Activated T-cell treated with anti-CD3 and anti-CD28 coated beads for 24 hours (primary cell): ENCODE results near the gene RBM47.

Source experiments
- DNase-seq: peaks from one replicate; pipeline ENCODE4 v3.0.0-alpha.2; 2020; ENCODE audit warnings: low read depth

Gene RBM47

GRCh38 chr4:40623707-40624106 lies 6.0 kb downstream of the RBM47 start:
- DNase-seq = no peak

- no peak for DNase-seq
Measured at GRCh38 chr4:40622913-40623312, 6.8 kb downstream of the RBM47 start.

- no peak for DNase-seq
Measured at GRCh38 chr4:40621592-40622512, 7.8 kb downstream of the RBM47 start.

GRCh38 chr4:40621229-40621591 lies 8.5 kb downstream of the RBM47 start:
- DNase-seq = no peak

- DNase-seq = no peak
Measured at GRCh38 chr4:40619600-40619999, 10.1 kb downstream of the RBM47 start.

GRCh38 chr4:40617872-40618271 lies 11.8 kb downstream of the RBM47 start:
- no peak for DNase-seq

GRCh38 chr4:40614031-40614430 lies 15.6 kb downstream of the RBM47 start:
- no peak for DNase-seq

GRCh38 chr4:40613456-40613855 lies 16.2 kb downstream of the RBM47 start:
- DNase-seq = no peak

- no peak for DNase-seq
Measured at GRCh38 chr4:40612831-40613230, 16.8 kb downstream of the RBM47 start.

GRCh38 chr4:40612283-40612682 lies 17.4 kb downstream of the RBM47 start:
- no peak for DNase-seq

GRCh38 chr4:40608628-40609027 lies 21.0 kb downstream of the RBM47 start:
- DNase-seq = no peak

- DNase-seq = no peak
Measured at GRCh38 chr4:40607221-40607620, 22.4 kb downstream of the RBM47 start.

GRCh38 chr4:40606239-40606767 lies 23.4 kb downstream of the RBM47 start:
- DNase-seq = no peak

- DNase-seq = no peak
Measured at GRCh38 chr4:40603281-40603680, 26.4 kb downstream of the RBM47 start.

- DNase-seq = no peak
Measured at GRCh38 chr4:40601641-40602040, 28.0 kb downstream of the RBM47 start.

GRCh38 chr4:40600850-40601249 lies 28.8 kb downstream of the RBM47 start:
- DNase-seq = no peak

- DNase-seq = no peak
Measured at GRCh38 chr4:40599431-40599830, 30.2 kb downstream of the RBM47 start.

- DNase-seq = no peak
Measured at GRCh38 chr4:40596522-40596921, 33.1 kb downstream of the RBM47 start.

- no peak for DNase-seq
Measured at GRCh38 chr4:40595981-40596380, 33.7 kb downstream of the RBM47 start.

GRCh38 chr4:40594261-40595178 lies 35.1 kb downstream of the RBM47 start:
- no peak for DNase-seq

GRCh38 chr4:40592034-40592433 lies 37.6 kb downstream of the RBM47 start:
- DNase-seq = no peak

- DNase-seq = no peak
Measured at GRCh38 chr4:40587826-40588225, 41.8 kb downstream of the RBM47 start.

GRCh38 chr4:40587351-40587750 lies 42.3 kb downstream of the RBM47 start:
- no peak for DNase-seq
